IMR-90 (cell line): Measurements from ENCODE around the gene ZNF71. TPM values are rescaled to one million over a fixed set of nuclear protein-coding genes. Genes with fewer than 3 reads are reported as not detected.

Experiments used
- ATAC-seq: fragments of 200-7000 bp; cut with Tn5 transposase; 2 replicates; pipeline ENCODE4 v1.9.1; 2020; ENCODE audit warnings: low read depth, mild to moderate bottlenecking, moderate library complexity
- BruUV-seq: library from RNA; stranded (reverse); fragments of 400-500 nt; replicated peaks from 2 replicates; lab custom pipeline; 2021; lab: Mats Ljungman, UMichigan
- CTCF ChIA-PET: fragments of 300-600 bp; formaldehyde crosslinking; extraction: SDS; loops from one replicate; lab custom pipeline; 2021; ENCODE audit warnings: antibody characterized with exemption; lab: Yijun Ruan, JAX
- POLR2A ChIA-PET: fragments of 300-600 bp; sonication (Branson Sonifier 250); formaldehyde crosslinking; loops from one replicate; lab custom pipeline; 2022; ENCODE audit warnings: antibody characterized with exemption; ENCODE audit not compliant: unreplicated experiment; lab: Charles Lee
- DNase-seq: peaks from one replicate; pipeline ENCODE4 v3.0.0; 2013
- H2AFZ ChIP-seq: replicated peaks from 2 replicates; pipeline ENCODE3; 2013; ENCODE audit warnings: low read length, mild to moderate bottlenecking; ENCODE audit not compliant: poor library complexity
- H2AK5ac ChIP-seq: 2 replicates; pipeline ENCODE4 v1.6.1; 2013; ENCODE audit warnings: low read depth, low read length, inconsistent platforms
- H2AK9ac ChIP-seq: replicated peaks from 2 replicates; pipeline ENCODE3; 2013; ENCODE audit warnings: mild to moderate bottlenecking, low read depth, low read length, moderate library complexity; ENCODE audit not compliant: poor library complexity
- H2BK120ac ChIP-seq: 2 replicates; pipeline ENCODE4 v1.6.1; 2013; ENCODE audit warnings: low read depth, low read length, inconsistent platforms
- H2BK15ac ChIP-seq: 3 replicates; pipeline ENCODE4 v1.6.1; 2013; ENCODE audit warnings: low read depth, low read length, inconsistent platforms
- H2BK20ac ChIP-seq: 2 replicates; pipeline ENCODE4 v1.6.1; 2013; ENCODE audit warnings: low read depth, mild to moderate bottlenecking, inconsistent platforms, low read length, moderate library complexity
- H2BK5ac ChIP-seq: 2 replicates; pipeline ENCODE4 v1.6.1; 2013; ENCODE audit warnings: mild to moderate bottlenecking, low read depth, low read length, inconsistent platforms; ENCODE audit not compliant: poor library complexity, severe bottlenecking
- H3K14ac ChIP-seq: replicated peaks from 2 replicates; pipeline ENCODE4 v1.6.1; 2013; ENCODE audit warnings: low read depth, low read length, inconsistent platforms
- H3K18ac ChIP-seq: 2 replicates; pipeline ENCODE4 v1.6.1; 2013; ENCODE audit warnings: low read depth, low read length, control low read depth
- H3K23ac ChIP-seq: 2 replicates; pipeline ENCODE4 v1.6.1; 2013; ENCODE audit warnings: low read depth, low read length, inconsistent platforms
- H3K27ac ChIP-seq: 2 replicates; pipeline ENCODE4 v1.5.1; 2013; ENCODE audit warnings: mild to moderate bottlenecking, control low read depth, low read length; ENCODE audit not compliant: insufficient read depth
- H3K27me3 ChIP-seq: 2 replicates; pipeline ENCODE4 v1.6.1; 2013; ENCODE audit warnings: low read length; ENCODE audit not compliant: control insufficient read depth, insufficient read depth
- H3K36me3 ChIP-seq: 2 replicates; pipeline ENCODE4 v1.6.1; 2013; ENCODE audit warnings: low read length, mixed read lengths; ENCODE audit not compliant: control insufficient read depth, insufficient read depth
- H3K4ac ChIP-seq: 2 replicates; pipeline ENCODE4 v1.6.1; 2013; ENCODE audit warnings: low read depth, low read length, inconsistent platforms
- H3K4me1 ChIP-seq: 2 replicates; pipeline ENCODE4 v1.6.1; 2013; ENCODE audit warnings: low read length, mixed read lengths; ENCODE audit not compliant: control insufficient read depth, insufficient read depth
- H3K4me2 ChIP-seq: 2 replicates; pipeline ENCODE4 v1.6.1; 2013; ENCODE audit warnings: low read depth, mild to moderate bottlenecking, control low read depth, low read length, moderate library complexity
- H3K4me3 ChIP-seq: 2 replicates; pipeline ENCODE4 v1.5.1; 2013; ENCODE audit warnings: low read depth, mild to moderate bottlenecking, control low read depth, low read length, moderate library complexity; ENCODE audit not compliant: insufficient read depth
- H3K56ac ChIP-seq: 2 replicates; pipeline ENCODE4 v1.6.1; 2013; ENCODE audit warnings: low read length, inconsistent platforms; ENCODE audit not compliant: insufficient read depth; ENCODE audit errors: extremely low read depth
- H3K79me1 ChIP-seq, 2 experiments: 2 replicates each; pipeline ENCODE4 v1.6.1; 2013; ENCODE audit warnings: low read length in 2 of 2, inconsistent platforms in 1 of 2, low read depth in 1 of 2
- H3K9ac ChIP-seq: 2 replicates; pipeline ENCODE4 v1.6.1; 2013; ENCODE audit warnings: low read depth, low read length, control low read depth
- H3K9me1 ChIP-seq: 2 replicates; pipeline ENCODE4 v1.6.1; 2013; ENCODE audit warnings: low read length, inconsistent platforms; ENCODE audit not compliant: insufficient read depth
- H3K9me3 ChIP-seq: 2 replicates; pipeline ENCODE4 v1.6.1; 2013; ENCODE audit warnings: low read length; ENCODE audit not compliant: control insufficient read depth, insufficient read depth
- H4K20me1 ChIP-seq: 2 replicates; pipeline ENCODE4 v1.6.1; 2013; ENCODE audit warnings: low read length, inconsistent platforms; ENCODE audit not compliant: insufficient read depth
- H4K5ac ChIP-seq: 2 replicates; pipeline ENCODE4 v1.6.1; 2013; ENCODE audit warnings: mild to moderate bottlenecking, low read depth, low read length, control low read depth
- H4K8ac ChIP-seq, 2 experiments: 2 replicates each; pipeline ENCODE4 v1.6.1; 2013; ENCODE audit warnings: low read depth in 2 of 2, low read length in 2 of 2, control low read depth in 1 of 2, inconsistent platforms in 1 of 2
- H4K91ac ChIP-seq: 2 replicates; pipeline ENCODE4 v1.6.1; 2013; ENCODE audit warnings: low read depth, low read length, inconsistent platforms; ENCODE audit not compliant: insufficient read depth
- BHLHE40 ChIP-seq: fragments of 150-350 bp; IDR thresholded peaks from 2 replicates; pipeline ENCODE4 v1.6.1; 2016; ENCODE audit warnings: mild to moderate bottlenecking, low read depth, low read length
- CEBPB ChIP-seq: IDR thresholded peaks from 2 replicates; pipeline ENCODE4 v1.6.1; 2012; ENCODE audit warnings: low read depth, low read length, improper control_type of control experiment
- CHD1 ChIP-seq: IDR thresholded peaks from 2 replicates; pipeline ENCODE4 v1.6.1; 2012; ENCODE audit warnings: low read depth, low read length, improper control_type of control experiment
- CTCF ChIP-seq: conservative IDR thresholded peaks from 2 replicates; pipeline ENCODE4 v1.5.1; 2012; ENCODE audit warnings: mild to moderate bottlenecking, low read depth, low read length, improper control_type of control experiment
- FOS ChIP-seq: fragments of 150-350 bp; IDR thresholded peaks from 2 replicates; pipeline ENCODE4 v1.6.1; 2016; ENCODE audit warnings: low read depth, low read length
- MAFK ChIP-seq: IDR thresholded peaks from 2 replicates; pipeline ENCODE4 v1.6.1; 2012; ENCODE audit warnings: low read depth, low read length, improper control_type of control experiment
- MAZ ChIP-seq: IDR thresholded peaks from 2 replicates; pipeline ENCODE4 v1.6.1; 2012; ENCODE audit warnings: low read depth, mild to moderate bottlenecking, low read length, improper control_type of control experiment, moderate library complexity, borderline replicate concordance
- MXI1 ChIP-seq: IDR thresholded peaks from 2 replicates; pipeline ENCODE4 v1.6.1; 2012; ENCODE audit warnings: low read depth, mild to moderate bottlenecking, low read length, moderate library complexity, borderline replicate concordance
- NFE2L2 ChIP-seq: fragments of 150-350 bp; IDR thresholded peaks from 2 replicates; pipeline ENCODE4 v1.6.1; 2016; ENCODE audit warnings: low read depth, mild to moderate bottlenecking, low read length
- POLR2A ChIP-seq: IDR thresholded peaks from 2 replicates; pipeline ENCODE4 v1.6.1; 2012; ENCODE audit warnings: mild to moderate bottlenecking, low read depth, low read length
- RAD21 ChIP-seq: IDR thresholded peaks from 2 replicates; pipeline ENCODE4 v1.6.1; 2012; ENCODE audit warnings: low read length, improper control_type of control experiment
- RCOR1 ChIP-seq: IDR thresholded peaks from 2 replicates; pipeline ENCODE4 v1.6.1; 2012; ENCODE audit warnings: mild to moderate bottlenecking, low read length, improper control_type of control experiment; ENCODE audit not compliant: insufficient replicate concordance
- RFX5 ChIP-seq: IDR thresholded peaks from 2 replicates; pipeline ENCODE4 v1.8.0; 2012; ENCODE audit warnings: low read depth, mild to moderate bottlenecking, low read length, moderate library complexity
- SMC3 ChIP-seq: fragments of 150-350 bp; IDR thresholded peaks from 2 replicates; pipeline ENCODE4 v1.6.1; 2016; ENCODE audit warnings: low read depth, mild to moderate bottlenecking, antibody characterized with exemption, low read length, moderate library complexity
- WGBS, 2 experiments: methylation state at CpG; one replicate each; pipeline versions ENCODE4 v1.1.5 to v1.1.7; 2013; ENCODE audit warnings: missing lambda C conversion rate in 2 of 2; ENCODE audit not compliant: insufficient read length in 1 of 2; ENCODE audit errors: extremely low coverage in 2 of 2; 5-methylcytosine and 5-hydroxymethylcytosine counted together
- dilution Hi-C: fragments of 300-500 bp; cut with HindIII; formaldehyde crosslinking; loops from one replicate; pipeline ENCODE4 v1.14.3; 2018; ENCODE audit warnings: low sequenced_read_pairs; ENCODE audit not compliant: unreplicated experiment
- in situ Hi-C: fragments of 300-500 bp; cut with MboI; formaldehyde crosslinking; loops from 3 replicates; pipeline ENCODE4 v1.14.3; 2019; ENCODE audit warnings: low sequenced_read_pairs, inconsistent platforms, mixed read lengths
- intact Hi-C: fragments of 100-400 bp; cut with micrococcal nuclease; formaldehyde crosslinking; loops from 2 replicates; pipeline ENCODE4 v1.10.0; 2022
- polyA plus RNA-seq, 3 experiments: library from polyadenylated mRNA; depleted of rRNA; stranded (reverse); fragments of >200 nt; gene quantifications; 2 replicates each; pipeline ENCODE4 v1.2.3, GENCODE V29; 2012; ENCODE audit warnings: low replicate concordance in 1 of 3
- total RNA-seq: library from RNA; depleted of rRNA; stranded (reverse); fragments of >200 nt; gene quantifications from 2 replicates; pipeline ENCODE4 v1.2.3, GENCODE V29; 2012
- TF ChIP-seq, protein P1 (sequence below): fragments of 150-350 bp; IDR thresholded peaks from 2 replicates; pipeline ENCODE4 v1.6.1; 2016; ENCODE audit warnings: low read depth, mild to moderate bottlenecking, low read length, moderate library complexity, borderline replicate concordance
- TF ChIP-seq, protein P2 (sequence below): fragments of 150-350 bp; IDR thresholded peaks from 2 replicates; pipeline ENCODE4 v1.6.1; 2017; ENCODE audit warnings: mild to moderate bottlenecking, antibody characterized with exemption, low read length, low read depth

ZNF71 gene
- total and polyA plus RNA-seq, 2 of the 4 experiments (the other 2 are of a cell fraction) = 7.9 to 9.3 TPM

DNA sequence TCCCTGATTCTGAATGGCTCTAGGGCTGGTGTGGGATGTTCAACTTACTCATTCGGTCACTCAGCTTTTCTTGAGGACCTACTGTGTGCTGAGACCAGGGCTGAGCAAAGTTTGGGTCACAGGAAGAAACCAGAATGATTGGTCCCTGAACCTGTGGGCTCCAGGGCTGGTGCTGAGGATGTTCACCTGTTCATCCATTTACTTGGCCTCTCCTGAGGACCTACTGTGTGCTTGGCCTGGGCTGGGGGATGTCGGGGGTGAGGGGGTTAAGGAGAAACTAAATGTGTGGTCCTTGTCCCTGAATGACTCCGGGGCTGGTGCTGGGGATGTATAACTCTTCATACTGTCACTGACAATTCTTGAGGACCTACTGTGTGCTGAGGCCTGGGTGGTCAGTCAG, 66.1 kb downstream of the ZNF71 start:
- peaks cover 51% of the 10 kb centered on the region for H3K9me3 ChIP-seq
- TF ChIP-seq CHD1 (no peak), RCOR1 (no peak), SMC3 (no peak), MAFK (no peak), CTCF (no peak), RAD21 (no peak), MAZ (no peak), CEBPB (no peak), BHLHE40 (no peak), MXI1 (no peak), NFE2L2 (no peak), FOS (no peak), RFX5 (no peak), POLR2A (no peak)
- TF ChIP-seq, protein P1, sequence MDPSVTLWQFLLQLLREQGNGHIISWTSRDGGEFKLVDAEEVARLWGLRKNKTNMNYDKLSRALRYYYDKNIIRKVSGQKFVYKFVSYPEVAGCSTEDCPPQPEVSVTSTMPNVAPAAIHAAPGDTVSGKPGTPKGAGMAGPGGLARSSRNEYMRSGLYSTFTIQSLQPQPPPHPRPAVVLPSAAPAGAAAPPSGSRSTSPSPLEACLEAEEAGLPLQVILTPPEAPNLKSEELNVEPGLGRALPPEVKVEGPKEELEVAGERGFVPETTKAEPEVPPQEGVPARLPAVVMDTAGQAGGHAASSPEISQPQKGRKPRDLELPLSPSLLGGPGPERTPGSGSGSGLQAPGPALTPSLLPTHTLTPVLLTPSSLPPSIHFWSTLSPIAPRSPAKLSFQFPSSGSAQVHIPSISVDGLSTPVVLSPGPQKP = no peak
- TF ChIP-seq, protein P2, sequence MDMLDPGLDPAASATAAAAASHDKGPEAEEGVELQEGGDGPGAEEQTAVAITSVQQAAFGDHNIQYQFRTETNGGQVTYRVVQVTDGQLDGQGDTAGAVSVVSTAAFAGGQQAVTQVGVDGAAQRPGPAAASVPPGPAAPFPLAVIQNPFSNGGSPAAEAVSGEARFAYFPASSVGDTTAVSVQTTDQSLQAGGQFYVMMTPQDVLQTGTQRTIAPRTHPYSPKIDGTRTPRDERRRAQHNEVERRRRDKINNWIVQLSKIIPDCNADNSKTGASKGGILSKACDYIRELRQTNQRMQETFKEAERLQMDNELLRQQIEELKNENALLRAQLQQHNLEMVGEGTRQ = no peak
- intact Hi-C loops = no loop called here

More for the DNA sequence above, 66.1 kb downstream of the ZNF71 start:
- DNase-seq = no peak
- Histone ChIP-seq H2BK5ac (no peak overlapping the region), H3K18ac (no peak overlapping the region), H3K56ac (no peak overlapping the region), H3K14ac (no peak overlapping the region), H3K27me3 (no peaks in the 10 kb centered on the region), H4K8ac (no peak overlapping the region), H3K9ac (no peak overlapping the region), H4K20me1 (no peaks in the 10 kb centered on the region), H2BK120ac (no peak overlapping the region), H3K27ac (no peak overlapping the region), H2BK15ac (no peak overlapping the region), H3K36me3 (no peaks in the 10 kb centered on the region), H2AFZ (no peak overlapping the region), H2AK9ac (peak overlapping the region; percentile 50), H3K4me1 (no peaks in the 10 kb centered on the region), H3K9me1 (no peaks in the 10 kb centered on the region), H4K5ac (no peak overlapping the region), H3K4ac (no peak overlapping the region), H2BK20ac (no peak overlapping the region), H3K79me1 (no peaks in the 10 kb centered on the region), H4K91ac (no peak overlapping the region), H3K4me2 (no peak overlapping the region), H3K23ac (no peak overlapping the region), H3K4me3 (no peak overlapping the region), H2AK5ac (no peak overlapping the region)
- ChIA-PET CTCF (no interaction called here), POLR2A (no interaction called here)
- BruUV-seq = no TSS peak
- in situ Hi-C loops (no loop called here), dilution Hi-C loops (no loop called here)
- 50% methylated on average over 1 of the region's 3 CpGs; no CpG with 5 or more reads in 1 of the 2 experiments for WGBS, 2 experiments
- no peak for ATAC-seq
